SK-N-SH treated with all-trans-retinoic acid at 6 μM for 48 hours (cell line): Measurements from ENCODE around the gene DFFB.

Experiments used
- PATZ1 ChIP-seq: fragments of 250-450 bp; sonication (Bioruptor Pico); IDR thresholded peaks from 2 replicates; pipeline ENCODE4 v1.8.0; 2020; ENCODE audit warnings: mild to moderate bottlenecking, moderate library complexity, borderline replicate concordance
- SNAI2 ChIP-seq: fragments of 250-450 bp; sonication (Bioruptor Pico); IDR thresholded peaks from 2 replicates; pipeline ENCODE4 v1.5.0; 2020; ENCODE audit warnings: mild to moderate bottlenecking, moderate library complexity

GRCh38 chr1:3886106-3886670, 28.9 kb downstream of the DFFB start:
- TF ChIP-seq PATZ1 (CRISPR knock-in tag) (no peak), SNAI2 (CRISPR knock-in tag) (no peak)
